NB4 (cell line): ENCODE measurements around the gene MRO.

ENCODE experiments used
- CTCF ChIP-seq: IDR thresholded peaks from one replicate; pipeline ENCODE4 v1.5.1; 2012; ENCODE audit warnings: low read depth, low read length
- MAX ChIP-seq: IDR thresholded peaks from 2 replicates; pipeline ENCODE4 v1.6.1; 2011; ENCODE audit warnings: low read depth, low read length
- MYC ChIP-seq: IDR thresholded peaks from 2 replicates; pipeline ENCODE4 v1.6.1; 2011; ENCODE audit warnings: low read depth, low read length
- POLR2A ChIP-seq: IDR thresholded peaks from 2 replicates; pipeline ENCODE4 v1.6.1; 2011; ENCODE audit warnings: mild to moderate bottlenecking; ENCODE audit not compliant: insufficient read length; ENCODE audit errors: extremely low read depth

- TF ChIP-seq CTCF (no peak), POLR2A (no peak), MYC (no peak), MAX (no peak)
Observed at GRCh38 chr18:50816419-50817166, 3.2 kb downstream of the MRO start.
